ENCODE data around the gene PATE2.

The PATE2 gene

DNA sequence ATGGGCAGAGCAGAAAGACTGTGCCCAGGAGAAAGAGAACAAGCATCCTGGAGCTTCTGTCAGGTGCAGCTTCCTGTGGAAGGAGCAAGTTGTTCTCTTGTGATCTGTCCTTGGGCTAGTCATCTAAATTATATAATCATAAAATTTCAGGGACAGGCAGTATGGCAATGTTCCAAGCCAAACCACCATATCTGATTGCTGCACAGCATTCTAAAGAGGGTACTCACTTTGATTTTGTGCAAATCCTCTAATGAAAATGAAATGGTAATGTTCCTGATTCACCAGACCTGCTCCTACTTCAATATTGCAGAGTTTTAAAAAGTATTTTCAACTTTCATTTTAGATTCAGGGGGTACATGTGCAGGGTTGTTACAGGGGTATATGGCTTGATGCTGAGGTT, at the start of gene PATE2:
PATE2 (minus strand) TSS at position 101 of the 400 bp plus-strand sequence; CDS start at position 46, 55 bp downstream.
- in situ Hi-C loops (cut with HindIII; ENCODE audit: low sequenced_read_pairs): no loop called here

DNA sequence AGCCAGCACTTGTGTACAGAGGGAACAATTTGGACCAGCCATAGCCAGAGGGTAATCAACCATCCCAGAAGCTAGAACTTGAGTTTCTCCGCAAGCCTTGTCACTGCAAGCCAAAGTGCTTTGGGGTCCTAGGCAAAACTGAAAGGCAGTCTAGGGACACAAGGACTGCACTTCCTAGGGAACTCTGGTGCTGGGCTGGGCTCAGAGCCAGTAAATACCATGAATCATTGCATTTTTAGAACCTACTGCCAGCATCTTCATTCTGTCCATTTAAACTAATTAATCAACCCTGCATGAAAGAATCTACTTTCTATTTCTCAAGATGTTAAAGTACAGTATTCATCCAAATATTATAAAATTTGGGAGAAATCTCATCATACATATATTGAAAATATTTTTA, 29.3 kb upstream of the PATE2 start:
- in situ Hi-C loops (cut with HindIII; ENCODE audit: low sequenced_read_pairs): no loop called here

DNA sequence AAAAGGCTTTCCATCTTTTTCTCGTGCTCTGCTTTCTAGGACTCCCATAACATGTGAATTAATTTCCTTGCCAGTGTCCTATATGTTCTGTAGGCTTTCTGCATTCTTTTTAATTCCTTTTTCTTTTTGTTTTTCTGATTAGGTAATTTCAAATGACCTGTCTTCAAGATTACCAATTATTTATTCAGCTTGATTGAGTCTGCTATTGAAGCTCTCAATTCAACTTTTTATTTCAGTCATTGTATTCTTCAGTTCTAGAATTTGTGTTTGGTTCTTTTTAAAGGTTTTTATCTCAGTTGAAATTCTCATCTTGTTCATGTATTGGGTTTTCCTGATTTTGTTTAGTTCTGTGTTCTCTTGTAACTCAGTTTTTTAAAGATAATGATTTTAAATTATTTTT, 23.8 kb upstream of the PATE2 start:
- in situ Hi-C loops (cut with HindIII; ENCODE audit: low sequenced_read_pairs): no loop called here

DNA sequence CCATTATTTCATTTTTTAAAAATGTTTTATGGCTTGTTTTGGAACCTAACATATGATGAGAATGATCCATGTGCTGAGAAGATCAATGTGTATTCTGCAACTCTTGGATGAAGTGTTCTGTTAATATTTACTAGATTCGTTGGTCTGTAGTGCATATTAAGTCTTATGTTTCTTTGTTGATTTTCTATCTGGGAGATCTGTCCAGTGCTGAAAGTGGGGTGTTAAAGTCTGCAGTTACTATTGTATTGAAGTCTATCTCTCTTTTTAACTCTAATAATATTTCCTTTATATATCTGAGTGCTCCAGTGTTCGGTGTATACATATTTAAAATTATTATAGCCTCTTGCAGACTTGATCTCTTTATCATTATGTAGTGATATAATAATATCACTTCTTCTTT, 21.2 kb upstream of the PATE2 start:
- in situ Hi-C loops (cut with HindIII; ENCODE audit: low sequenced_read_pairs): no loop called here

DNA sequence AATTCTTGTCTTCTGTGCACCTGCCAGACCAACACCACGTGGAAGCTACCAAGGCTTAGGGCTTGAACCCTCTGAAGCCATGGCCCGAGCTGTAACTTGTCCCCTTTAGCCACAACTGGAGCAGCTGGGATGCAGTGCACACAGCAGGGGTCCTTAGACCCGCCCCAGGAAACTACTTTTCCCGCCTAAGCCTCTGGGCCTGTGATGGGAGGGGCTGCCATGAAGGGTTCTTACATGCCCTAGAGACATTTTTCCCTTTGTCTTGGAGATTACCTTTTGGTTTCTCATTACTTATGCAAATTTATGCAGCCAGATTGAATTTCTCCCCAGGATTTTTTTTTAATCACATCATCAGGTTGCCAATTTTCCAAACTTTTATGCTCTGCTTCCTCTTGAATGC, 19.0 kb upstream of the PATE2 start:
- in situ Hi-C loops (cut with HindIII; ENCODE audit: low sequenced_read_pairs): no loop called here

DNA sequence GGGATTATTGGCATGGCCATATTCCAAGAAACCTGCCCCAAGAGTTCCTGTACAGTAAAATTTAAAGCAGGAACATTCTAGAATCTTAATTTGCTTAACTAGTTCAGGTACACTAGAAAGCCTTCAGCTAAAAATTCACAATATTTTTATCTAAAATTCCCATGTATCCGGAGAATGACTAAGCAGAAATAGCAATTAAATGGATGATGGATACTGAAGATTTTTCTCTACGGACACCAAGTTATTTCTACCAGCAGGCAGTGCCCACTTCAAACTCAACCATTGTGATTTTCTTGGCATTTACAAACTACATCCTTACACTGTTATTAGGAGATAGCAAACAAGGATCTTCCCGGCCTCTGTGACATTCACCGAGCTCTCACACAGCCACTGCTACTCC, 12.2 kb upstream of the PATE2 start:
- in situ Hi-C loops (cut with HindIII; ENCODE audit: low sequenced_read_pairs): no loop called here

DNA sequence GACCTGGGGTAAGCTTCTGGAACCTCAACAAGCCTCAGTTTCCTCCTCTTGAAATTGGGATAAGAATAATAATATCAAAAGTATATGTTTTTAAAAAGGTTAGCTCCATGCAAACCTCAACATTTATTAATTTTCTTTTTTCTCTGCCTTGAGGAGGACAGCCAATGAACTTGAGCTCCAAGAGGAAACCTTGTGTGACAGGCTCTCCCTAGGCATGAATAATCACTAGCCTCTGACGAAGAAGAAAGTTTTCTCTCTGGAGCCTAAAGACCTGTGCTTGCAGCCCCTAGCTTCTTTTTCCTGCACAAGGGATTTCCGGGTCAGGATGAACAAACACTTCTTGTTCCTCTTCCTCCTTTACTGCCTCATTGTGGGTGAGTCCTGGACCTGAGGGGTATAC, 9.2 kb upstream of the PATE2 start, which contains the start of gene PATE3:
PATE3 (plus strand) TSS at position 301 of the 400 bp plus-strand sequence; CDS start at position 326, 25 bp downstream.
- in situ Hi-C loops (cut with HindIII; ENCODE audit: low sequenced_read_pairs): no loop called here

DNA sequence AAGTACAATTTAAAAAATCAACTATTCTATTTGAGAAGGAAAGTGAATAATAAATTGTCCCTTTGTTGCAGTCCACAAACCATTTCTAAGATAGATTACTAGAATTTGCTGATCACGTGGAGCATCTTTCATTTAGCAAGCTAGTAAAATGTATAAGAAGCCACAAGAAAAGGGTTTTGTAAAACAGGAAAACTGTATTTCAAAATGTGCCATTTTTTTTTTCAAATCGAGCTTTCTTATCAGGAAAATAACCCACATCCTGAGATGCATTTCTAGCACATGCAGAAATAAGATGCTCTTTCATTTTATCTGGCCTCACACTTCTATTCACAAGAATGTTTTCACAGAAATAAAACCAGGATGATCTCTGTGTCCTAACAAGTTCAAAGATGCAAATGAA, 6.0 kb upstream of the PATE2 start:
- in situ Hi-C loops (cut with HindIII; ENCODE audit: low sequenced_read_pairs): no loop called here

DNA sequence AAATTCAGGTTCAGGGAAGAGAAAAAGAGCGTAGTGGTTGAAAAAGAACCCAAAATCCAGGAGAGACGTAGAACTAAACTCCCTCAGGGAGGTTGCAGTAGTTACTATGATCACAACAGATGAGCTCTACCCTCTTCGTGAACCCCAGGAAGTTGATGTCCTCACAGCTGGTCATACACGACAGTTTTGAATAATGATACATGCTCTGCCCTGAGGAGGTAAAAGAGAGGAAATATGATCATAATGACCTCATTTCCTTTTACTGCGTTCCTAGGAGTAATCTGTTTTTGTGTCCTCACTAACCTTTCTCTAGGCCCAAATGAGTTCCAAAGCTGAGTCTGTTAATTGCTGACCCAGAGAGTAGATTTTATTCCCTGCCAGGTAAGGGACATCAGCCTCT, 1.3 kb downstream of the PATE2 start:
- in situ Hi-C loops (cut with HindIII; ENCODE audit: low sequenced_read_pairs): no loop called here

DNA sequence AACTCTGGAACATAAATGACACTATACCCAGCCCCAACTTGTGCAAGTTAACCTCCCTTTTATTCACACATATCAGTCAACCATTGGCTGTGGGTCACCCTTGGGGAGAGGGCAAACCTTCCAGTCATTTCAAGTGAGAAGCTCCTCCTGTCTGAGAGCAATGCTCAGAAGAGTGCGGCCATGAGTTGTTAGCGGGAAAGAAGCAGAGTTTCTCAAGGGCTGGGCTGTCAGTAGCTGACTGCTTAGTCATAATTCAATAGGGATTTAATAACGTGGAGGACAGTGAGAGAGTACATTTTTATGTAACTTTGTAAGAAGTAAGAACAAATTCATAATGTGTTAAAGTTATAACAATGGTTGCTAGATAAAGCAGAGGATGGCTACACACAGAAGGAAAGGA, 5.1 kb downstream of the PATE2 start:
- in situ Hi-C loops (cut with HindIII; ENCODE audit: low sequenced_read_pairs): no loop called here

DNA sequence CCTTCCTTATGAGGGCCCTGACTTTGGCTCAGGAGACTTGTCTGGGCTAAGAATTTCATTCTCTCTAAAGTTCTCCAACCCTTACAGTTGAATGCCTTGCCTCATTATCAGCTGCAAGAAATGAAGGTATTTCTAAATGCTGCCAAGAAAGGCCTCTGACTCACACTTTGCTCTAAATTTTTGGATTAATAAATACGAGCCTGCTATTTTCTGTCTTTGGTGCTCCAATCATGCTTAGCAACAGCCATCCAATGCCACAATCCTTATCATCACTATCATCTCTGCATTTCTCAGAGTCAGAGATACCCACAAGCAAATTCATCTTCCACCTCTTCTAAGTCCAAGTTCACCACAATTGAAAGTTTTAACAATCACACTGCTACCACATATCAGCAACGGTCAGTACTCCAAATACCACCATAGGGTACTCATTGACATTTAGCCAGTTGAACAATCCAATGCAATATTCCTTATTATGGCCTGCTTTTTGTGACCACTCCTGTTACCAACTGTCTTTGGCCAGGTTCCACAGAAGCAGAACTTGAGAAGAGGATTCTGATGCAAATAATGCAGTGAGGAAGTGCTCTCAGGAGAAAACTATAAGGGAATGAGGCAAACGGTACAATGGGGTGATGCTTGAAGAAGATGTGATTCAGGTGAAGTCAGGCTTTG, 5.7 kb downstream of the PATE2 start:
- in situ Hi-C loops (cut with HindIII; ENCODE audit: low sequenced_read_pairs): no loop called here

DNA sequence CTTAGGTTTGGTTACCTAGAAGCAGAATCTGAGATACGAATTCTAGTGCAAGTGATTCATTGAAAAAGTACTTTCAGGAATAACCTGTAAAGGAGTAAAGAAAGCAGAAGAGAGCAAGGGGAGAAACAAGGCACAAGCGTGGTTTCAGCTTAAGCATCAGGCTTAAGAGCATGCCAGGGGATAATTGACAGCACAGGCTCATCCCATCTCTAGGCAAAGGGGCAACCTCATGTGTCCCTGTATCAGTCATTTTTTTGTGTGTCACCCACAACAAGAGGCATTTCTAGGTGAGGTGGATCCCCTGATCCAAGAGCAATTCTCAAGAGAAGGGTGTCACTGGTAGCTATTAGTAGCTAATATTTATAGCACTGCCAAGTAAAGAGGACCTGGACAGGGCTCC, 8.0 kb downstream of the PATE2 start:
- in situ Hi-C loops (cut with HindIII; ENCODE audit: low sequenced_read_pairs): no loop called here

DNA sequence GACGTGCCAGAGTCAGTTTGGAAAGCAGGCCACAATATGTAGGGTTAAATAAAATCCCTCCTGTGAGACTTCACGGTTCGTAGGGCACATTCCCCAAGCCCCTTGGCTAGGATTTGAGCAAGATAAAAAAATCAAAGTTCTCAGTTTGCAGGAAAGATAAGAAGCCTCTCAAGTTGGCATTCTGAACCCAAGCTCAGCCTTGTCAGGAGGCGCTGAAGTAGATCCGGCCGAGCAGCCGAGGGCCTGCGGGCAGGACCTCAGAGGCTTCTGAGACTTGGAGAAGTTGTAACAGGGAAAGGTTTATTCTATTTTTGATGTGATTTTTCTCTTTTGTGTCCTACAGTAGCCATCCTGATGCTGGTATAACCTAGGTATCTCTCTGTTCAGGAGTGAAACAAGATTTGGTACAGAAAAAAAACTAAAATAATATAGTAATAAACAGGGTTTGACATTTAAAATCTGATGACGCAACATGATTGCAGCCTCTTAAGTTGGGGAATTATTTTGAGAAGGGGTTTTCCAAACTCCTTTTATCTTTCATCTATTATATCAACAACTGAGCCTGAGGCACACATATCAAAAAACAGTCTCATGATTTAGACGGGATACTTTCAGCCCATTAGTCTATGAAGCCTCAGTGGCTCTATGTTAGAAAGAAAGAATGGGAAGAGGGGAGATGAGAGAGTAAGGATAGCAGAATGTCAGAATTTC, 10.1 kb downstream of the PATE2 start:
- in situ Hi-C loops (cut with HindIII; ENCODE audit: low sequenced_read_pairs): no loop called here

DNA sequence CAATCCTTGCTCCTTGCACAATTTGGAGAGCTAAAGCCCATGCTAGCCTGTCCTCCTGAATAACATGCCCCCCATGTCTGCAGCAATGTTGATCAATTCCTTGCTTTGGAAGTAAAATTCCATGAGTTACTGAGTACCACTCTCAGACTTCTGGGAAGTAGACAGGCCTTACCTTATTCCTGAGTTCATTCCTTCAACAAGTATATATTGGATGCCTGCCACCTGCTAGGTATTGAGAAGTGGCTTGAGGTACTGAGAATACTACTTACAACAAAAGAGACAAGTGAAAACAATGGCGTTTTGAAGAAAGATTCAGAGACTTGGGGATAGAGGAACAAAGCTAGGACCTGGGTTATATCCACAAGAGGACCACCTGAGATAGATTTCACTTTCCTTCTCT, 12.4 kb downstream of the PATE2 start:
- in situ Hi-C loops (cut with HindIII; ENCODE audit: low sequenced_read_pairs): no loop called here

DNA sequence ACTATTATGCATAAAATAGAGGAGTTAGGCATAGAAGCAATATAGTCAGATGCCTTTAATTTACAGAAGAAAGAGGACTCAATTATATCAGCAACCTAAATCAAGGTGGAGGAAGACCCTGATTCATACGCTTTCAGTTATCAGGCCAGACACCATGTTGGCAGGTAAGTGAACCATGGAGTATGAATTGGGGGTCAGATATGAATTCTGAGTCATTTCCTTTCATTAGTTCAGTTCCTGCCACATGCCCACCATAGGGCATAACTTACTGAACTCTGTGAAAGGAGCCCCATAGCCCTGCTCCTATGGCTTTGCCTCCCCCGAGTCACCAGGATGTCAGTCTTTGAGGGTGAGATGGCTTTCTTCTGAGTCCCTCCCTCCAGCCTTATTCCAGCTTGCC, 15.1 kb downstream of the PATE2 start:
- in situ Hi-C loops (cut with HindIII; ENCODE audit: low sequenced_read_pairs): no loop called here

DNA sequence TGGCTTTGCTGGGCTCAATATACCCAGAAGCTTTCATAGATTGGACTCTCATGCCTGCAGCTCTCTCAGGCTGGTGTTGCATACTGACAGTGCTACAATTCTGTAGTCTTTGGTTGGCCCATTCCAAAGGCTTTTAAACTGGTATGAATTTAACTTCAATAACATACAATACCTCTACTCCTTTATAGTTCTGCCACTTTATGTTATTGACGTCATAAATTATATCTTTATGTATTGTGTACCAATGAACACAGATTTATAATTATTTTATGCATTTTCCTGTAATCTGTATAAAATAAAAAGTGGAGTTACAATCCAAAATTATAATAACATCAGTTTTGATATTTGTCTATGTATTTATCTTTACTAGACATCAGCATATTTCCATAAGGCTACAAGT, 16.2 kb downstream of the PATE2 start:
- in situ Hi-C loops (cut with HindIII; ENCODE audit: low sequenced_read_pairs): no loop called here

DNA sequence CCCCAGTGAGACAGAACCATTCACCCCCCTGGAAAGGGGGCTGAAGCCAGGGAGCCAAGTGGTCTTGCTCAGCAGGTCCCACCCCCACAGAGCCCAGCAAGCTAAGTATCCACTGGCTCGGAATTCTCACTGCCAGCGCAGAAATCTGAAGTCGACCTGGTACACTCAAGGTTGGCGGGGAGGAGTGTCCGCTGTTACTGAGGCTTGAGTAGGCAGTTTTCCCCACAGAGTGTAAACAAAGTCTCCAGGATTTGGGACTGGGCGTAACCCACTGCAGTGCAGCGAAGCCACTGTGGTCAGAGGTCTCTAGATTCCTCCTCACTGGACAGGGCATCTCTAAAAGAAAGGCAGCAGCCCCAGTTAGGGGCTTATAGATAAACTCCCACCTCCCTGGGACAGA, 22.6 kb downstream of the PATE2 start:
- in situ Hi-C loops (cut with HindIII; ENCODE audit: low sequenced_read_pairs): no loop called here

DNA sequence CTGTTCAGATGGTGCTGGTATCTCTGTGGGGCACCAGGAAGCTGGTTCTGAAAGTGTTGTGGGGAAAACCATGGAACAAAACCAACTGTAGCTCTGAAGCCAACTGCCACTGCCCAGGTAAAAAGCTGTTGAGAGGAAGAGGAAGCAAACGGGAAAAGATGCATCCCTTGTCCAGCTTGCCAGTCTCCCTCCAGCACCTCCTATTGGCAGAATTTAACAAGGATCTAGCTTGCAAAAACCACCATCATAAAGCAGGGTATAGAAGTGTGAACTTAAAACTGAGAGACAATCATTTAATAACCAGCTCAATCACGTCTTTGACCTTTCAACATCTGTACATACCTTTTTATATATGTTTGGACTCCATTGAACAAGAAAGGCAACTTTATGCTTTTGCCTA, 28.0 kb downstream of the PATE2 start:
- in situ Hi-C loops (cut with HindIII; ENCODE audit: low sequenced_read_pairs): no loop called here

DNA sequence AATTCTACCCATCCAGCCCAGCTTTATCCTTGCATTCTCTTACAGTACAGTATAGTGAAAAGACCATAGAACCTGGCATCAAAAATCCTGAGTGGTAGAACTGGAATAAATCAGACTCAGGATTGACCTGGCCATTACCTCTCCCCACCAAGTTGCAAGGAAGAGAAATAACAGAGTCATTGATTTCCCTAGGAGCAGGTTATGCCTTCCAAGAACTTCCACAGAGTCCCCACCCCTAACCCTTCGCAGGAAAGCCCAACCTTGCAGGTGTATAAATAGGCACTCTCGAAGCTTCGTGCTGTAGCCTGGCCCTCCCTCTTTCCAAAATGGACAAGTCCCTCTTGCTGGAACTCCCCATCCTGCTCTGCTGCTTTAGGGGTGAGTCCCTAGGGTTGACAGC, 32.6 kb downstream of the PATE2 start, which contains the start of gene PATE1:
PATE1 (plus strand) TSS at position 301 of the 400 bp plus-strand sequence; CDS start at position 327, 26 bp downstream.
- in situ Hi-C loops (cut with HindIII; ENCODE audit: low sequenced_read_pairs): no loop called here

DNA sequence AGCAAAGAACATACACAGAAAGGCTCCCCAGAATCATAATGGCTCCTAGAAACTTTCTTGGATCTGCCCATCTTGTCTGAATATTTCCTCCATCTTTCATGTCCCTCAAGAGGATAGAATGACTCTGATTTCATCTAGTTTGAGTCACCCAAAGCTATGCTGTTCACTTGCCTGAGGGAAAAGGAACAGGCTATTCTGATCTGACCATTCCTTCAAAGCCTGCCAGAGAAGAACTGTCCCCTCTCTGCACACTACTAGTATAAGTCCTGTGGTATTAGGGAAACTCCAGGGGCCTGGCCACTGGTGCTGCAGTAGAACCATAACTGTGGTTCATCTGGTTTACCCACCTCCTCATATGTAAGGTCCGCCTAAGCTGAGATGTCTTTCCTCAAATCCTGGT, 34.9 kb downstream of the PATE2 start:
- in situ Hi-C loops (cut with HindIII; ENCODE audit: low sequenced_read_pairs): no loop called here

DNA sequence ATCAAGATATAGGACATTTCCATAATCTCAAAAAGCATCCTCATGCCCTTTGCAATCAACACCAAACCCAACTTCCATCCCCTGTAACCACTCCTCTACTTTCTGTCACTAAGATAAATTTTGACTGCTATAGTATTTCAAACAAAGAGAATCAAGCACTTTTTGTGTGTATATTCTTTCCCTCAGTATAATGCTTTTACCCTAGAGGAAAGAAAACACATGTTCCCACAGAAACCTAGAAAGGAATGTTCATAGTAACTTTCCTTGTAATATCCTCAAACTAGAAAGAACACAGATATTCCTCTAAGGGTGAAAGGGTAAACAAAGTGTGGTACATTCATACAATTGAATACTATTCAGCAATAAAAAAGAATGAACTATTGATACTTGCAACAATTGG, 38.0 kb downstream of the PATE2 start:
- in situ Hi-C loops (cut with HindIII; ENCODE audit: low sequenced_read_pairs): no loop called here

DNA sequence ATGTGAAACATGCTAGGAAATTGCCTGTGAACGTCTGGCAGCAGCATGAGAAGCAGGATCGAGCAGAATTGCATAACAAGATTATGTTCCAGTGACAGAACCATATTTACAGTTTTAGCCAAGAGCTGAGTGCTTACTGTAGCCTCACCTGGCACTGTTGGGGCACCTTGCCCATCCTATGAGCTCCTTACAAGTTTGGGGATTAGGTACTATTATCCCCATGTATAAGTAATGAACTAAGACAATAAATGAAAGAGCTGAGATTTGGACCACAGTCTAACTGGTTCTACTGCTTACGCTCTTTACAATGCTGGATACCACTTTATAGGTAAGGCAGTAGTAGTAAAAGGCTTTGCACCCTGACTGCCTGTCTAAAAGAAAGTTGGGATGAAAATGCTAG, 49.7 kb downstream of the PATE2 start:
- in situ Hi-C loops (cut with HindIII; ENCODE audit: low sequenced_read_pairs): no loop called here

All from DLD1 (cell line).